ENCODE data around the gene DLGAP1.

The DLGAP1 gene

DNA sequence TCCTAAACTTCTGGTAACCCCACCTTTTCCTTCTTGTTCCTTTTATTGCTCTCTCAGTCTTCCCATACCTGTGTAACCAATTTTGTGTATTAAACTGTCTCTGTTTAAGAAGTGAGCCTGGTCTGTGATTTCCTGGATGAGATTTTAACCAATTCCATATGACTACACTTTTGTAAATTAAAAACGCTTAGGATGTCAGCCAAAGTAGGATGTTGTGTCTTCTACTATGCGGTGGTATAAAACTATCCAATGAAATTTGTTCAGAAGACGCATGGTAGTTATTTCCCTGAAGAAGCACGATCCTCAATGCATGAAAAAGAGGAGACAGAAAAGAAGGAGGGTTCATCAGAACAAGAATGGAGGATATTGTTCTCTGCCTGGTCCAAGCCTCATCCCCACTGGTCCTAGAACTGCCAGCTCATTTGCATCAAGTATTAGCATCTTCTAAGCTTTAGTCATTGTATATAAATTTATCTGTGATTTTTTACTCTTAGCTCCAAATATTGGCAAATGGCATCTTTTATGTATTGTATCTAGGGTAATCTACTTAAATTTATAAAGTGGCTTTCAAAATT is 877.7 kb downstream of the DLGAP1 start:
- DNase-seq, result no peak

DNA sequence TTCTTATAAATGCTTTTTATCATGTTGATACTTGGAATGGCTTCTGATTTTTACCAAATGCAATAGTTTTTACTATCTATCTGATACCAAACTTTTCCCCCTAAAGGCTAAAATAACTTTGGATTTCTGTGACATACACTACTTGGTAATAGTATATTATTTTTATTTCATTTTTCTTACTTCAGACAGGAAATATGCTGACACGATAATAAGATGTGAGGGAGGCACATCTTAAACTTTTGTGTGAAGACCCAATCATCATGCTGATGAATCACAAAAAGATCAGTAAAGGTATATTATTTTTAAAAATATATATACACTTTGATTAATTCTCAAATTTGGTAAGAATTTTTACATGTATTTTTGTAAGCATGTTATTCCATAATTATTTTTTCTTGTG is 882.3 kb downstream of the DLGAP1 start:
- no peak for DNase-seq

DNA sequence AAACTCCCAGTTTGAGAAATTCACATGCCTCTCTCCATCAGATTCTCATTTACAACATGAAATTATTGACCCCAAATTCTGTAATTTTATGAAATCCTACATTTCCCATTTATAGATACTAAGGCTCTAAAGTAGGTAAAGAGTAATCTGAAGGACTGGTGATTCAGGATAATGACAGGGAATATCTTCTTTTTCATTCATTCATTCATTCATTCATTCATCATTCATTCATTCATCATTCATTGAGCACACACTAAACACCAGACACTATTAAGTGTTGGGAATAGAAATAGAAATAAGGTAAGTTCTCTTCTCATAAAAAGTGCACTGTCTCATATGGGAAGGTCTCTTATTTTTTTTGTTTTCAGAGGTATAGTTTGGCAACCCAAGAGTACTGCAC is 888.3 kb downstream of the DLGAP1 start:
- no peak for DNase-seq

DNA sequence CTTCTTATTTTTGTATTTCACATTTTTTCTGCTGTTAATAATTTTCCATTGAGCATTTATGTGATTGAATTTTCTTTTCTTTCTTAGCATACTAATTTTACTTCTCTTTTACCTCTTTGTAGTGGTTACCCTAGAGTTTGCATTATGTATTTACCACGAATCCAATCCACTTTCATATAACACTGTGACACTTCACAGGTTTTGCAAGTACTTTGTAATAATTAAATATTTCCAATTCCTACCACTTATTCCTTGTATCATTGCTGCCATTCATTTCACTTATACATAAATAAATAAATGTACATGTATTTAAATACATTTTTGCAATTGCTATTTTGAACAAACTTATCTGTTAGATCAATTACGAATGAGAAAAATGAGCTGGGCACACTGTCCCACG is 894.4 kb downstream of the DLGAP1 start:
- DNase-seq, result no peak

DNA sequence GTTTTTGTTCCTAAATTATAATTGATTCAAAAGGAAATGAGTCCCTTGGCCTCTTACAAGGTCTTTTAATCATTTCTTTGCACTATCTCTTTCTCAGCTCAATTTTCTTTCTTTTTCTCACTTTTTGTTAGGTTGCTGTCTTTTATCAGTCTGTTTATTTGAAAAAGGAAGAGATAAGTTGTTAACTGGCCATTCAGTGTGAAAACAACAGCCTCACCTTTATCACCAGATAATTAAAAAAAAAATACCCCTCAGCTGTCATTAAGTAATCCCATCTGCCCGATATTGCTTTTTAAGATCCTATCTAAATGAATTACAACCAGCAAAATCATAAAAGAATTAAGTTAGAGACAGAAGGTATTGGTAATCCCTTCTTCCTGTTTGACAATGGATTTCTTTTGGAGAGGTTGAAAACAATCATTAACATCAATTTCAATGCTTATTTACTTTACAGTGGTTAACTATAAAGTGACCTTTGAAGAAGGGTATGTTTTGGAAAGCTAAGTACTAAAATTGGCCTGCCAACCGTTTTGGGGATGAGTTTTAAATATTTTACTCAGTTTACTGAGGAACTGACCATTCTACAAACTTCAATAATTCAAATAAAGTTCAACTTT is 900.2 kb downstream of the DLGAP1 start:
- DNase-seq, result no peak

DNA sequence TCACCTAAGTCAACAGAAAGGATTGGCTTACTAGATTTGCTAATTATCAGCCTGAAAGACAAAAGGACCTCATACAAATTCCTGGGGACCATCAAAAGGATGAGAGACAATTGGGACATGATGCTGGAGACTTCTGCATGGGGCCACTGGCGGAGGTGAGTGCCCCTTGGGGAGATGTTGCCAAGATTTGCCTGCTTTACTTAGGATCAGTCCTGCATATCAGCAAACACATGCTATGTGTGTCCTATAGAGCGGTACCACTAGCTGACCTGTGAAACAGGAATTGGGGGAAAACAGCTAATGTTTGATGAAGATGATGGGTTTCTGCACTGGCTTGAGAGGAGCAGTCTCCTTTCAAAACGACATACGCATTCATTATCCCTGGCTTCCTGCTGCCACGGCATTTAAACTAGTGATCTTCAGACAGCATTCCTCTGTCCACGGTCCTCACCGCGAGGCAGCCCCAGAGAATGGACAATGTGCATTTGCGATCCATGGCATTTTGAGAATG is 901.0 kb downstream of the DLGAP1 start:
- peak; percentile 38 for DNase-seq

DNA sequence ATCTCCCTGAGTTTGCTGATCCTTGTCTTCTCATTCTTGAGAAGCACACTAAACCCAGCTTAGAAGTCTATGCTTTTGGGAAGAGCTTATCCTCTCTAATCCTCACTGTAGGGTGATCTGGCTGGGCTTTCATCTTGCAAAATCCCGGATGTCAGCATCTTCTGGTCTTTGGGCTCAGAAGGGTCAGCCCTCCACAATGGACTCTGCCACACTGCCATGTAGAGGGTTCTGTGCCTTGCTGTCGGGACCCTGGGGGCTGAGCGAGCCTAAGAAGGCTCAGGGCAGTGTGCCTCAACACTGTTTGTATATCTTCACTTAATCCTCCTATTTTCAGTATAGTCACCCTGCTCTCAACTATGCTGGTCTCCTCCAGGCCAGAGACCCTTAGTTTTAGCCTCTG is 902.8 kb downstream of the DLGAP1 start:
- DNase-seq, result no peak

DNA sequence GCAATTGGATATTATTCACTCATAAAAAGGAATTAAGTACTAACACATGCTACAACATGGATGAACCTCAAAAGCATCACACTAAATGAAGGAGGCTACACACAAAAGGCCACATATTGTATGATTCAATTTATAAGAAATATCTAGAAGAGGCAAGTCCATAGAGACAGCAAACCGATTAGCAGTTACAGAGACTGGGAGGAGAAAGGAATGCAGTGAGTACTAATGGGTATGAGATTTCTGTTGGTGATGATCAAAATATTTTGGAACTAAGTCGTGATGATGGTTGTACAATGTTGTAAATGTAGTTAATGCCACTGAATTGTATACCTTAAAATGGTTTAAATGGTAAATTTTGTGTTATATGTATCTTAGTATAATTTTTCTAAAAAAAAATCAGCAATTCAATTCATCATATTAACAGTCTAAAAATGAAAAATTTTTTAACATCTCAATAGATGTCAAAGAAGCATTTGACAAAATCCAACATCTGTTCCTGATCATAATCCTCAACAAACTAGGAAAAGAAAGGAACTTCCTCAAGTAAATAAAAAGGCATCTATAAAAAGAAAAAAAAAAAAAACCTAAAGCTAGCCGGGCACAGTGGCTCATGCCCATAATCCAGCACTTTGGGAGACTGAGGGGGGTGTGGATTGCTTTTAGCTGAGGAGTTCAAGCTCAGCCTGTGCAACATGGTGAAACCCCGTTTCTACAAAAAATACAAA is 907.1 kb downstream of the DLGAP1 start:
- peak; percentile 24 for DNase-seq

DNA sequence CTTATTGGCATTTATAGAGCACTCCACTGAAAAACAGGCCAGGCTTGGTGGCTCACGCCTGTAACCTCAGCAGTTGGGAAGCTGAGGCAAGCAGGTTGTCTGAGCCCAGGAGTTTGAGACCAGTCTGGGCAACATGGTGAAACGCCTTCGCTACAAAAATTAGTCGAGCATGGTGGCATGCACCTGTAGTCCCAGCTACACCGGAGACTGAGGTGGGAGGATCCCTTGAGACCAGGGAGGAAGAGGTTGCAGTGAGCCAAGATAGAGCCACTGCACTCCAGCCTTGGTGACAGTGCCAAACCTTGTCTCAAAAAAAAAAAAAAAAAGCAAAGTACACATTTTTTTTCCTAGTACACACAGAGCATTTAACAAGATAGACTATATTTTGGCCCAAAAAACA is 909.0 kb downstream of the DLGAP1 start:
- no peak for DNase-seq

DNA sequence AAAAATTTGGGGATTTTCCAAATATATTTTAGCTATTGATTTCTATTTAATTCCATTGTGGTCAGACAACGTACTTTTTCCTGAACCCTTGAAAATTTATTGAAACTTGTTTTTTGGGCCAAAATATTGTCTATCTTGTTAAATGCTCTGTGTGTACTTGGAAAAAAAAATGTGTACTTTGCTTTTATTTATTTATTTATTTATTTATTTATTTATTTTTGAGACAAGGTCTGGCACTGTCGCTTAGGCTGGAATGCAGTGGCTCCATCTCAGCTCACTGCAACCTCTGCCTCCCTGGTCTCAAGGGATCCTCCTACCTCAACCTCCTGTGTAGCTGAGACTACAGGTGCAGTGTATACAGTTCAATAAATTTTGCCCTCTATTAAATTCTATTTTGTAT is 910.6 kb downstream of the DLGAP1 start:
- DNase-seq, result no peak

DNA sequence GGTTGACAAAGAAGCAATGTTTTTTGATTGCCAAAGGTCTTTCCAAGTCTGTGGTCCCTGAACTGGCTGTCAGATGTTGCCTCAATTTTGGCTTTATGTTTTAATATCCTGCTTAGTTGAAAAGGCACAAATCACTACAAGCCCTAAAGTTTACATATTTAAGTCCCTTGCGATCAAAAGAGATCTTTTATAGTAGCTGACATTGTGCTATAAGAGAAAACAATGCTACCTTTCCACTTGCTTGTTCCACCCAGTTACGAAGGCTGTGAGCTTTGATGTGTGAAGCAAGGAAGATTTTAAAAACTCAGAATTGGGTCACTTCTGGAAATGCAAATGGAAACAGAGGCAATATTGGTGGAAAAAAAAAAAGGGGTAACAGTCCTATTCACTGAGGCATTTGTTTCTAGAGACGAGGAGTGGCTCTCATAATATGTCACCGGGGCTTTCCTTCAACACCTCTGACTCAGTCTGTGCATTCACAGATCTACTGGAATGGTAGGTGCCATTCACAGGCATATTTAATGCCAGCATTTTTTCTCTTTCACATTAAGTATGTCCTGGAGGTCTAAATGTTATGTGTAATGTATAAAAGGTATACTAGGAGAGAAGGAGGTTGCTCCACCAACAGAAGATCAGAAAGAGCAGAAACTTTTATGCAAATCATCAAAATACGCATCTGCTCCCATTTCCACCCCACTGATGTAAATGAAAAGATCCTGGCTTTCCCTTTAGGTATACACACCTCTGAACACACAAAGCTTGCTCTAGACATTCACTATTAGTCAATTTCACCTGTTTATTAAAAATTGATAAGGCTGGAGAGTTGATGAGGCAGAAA is 913.3 kb downstream of the DLGAP1 start:
- no peak for DNase-seq

DNA sequence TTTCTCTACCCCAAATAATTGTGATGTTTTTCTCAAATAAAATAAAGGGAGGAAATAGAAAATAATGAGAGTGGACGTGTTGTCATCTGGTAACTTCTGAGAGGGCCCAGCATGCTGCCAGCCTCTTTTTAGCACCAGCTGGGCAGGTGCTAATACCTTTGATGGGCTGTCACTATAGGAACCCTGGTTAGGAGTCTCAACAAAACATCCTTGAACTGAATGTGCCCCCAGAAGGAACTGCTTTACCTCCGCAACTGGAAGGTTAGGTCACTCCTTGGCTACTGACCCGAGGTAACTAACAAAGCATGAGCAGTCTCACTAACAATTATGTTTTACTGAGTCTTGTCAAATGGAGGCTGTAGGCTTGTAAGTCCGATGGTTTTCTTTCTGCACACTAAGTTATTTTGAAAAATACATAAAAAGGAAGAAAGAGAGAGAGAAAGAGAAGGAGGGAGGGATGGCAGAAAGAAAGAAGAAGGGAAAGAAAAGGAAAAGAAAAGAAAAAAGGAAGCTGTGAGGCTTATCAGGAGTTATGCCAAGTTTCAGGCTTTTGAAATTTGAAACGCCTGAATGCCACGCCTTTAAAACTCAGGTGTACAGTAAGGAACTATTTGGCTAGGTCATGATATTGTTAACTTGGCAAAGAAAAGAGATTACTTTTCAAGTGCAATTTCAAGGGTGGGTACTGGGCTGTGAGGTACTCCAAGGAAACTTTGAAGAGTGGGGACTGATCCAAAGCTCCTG is 914.1 kb downstream of the DLGAP1 start:
- no peak for DNase-seq

DNA sequence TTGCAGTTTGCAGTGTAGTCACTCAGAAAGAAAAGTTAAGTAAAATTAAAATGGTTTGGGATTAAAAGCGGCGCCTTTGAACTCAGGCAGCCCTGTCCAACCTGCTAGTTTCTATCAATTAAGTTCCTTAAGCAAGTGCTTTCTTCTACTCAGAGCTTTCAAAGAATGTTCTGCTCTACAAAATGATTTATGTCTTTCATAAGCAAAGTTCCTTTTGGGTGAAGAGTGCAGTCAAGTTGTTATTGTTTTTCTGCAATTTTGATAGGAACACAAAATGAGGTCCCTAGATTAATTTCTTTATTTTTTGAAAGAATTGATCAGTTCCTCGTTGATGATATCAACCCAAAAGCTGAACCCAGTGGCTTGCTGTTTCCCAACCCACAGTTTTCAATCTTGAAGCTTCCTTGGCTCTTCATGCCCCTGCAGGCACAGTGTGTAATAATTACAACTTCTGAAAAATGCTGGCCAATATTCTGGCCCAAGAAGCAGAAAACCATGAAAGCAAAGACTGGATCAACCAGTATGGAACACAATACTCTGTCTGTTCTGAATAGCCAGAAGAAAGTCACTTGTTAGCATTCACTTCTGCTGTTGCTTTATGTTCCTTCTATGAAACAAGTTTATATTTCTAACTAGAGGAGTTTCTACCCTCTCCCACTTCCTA is 916.0 kb downstream of the DLGAP1 start:
- DNase-seq, result no peak

DNA sequence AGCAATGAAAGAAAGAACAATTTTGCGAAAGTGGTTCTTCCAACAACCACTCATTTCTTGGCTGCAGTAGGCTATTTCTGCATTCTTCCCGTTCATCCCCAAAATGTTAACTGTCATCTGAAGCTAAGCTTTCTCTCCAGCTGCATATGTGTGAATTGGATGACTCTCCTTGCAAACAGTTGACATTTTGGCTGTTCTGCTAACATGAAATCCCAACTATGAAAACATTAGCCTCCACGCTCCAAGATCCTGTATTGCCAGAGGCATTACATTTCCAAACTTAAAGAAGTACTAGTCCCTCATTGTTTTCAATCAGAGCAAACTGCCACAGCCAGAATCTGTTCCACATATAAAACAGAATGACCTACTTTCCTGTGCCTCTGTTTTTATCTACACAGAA is 916.7 kb downstream of the DLGAP1 start:
- no peak for DNase-seq

DNA sequence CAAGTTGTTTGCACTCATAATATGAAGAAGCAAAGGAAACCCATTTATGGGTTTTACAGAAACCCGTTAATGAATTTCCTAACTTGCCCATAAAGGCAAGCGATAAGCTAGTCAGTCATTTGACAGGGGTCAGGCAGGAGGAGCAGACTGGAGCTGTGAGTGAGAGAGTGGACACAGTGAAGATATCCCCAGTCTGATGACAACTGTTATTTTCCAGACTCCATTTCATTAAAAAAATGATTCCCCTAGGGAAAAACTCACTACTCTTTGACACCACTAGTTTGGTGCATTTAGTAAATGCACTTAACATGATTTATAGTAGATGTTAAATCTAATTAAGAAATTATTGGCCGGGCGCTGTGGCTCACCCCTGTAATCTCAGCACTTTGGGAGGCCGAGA is 924.3 kb downstream of the DLGAP1 start:
- no peak for DNase-seq

DNA sequence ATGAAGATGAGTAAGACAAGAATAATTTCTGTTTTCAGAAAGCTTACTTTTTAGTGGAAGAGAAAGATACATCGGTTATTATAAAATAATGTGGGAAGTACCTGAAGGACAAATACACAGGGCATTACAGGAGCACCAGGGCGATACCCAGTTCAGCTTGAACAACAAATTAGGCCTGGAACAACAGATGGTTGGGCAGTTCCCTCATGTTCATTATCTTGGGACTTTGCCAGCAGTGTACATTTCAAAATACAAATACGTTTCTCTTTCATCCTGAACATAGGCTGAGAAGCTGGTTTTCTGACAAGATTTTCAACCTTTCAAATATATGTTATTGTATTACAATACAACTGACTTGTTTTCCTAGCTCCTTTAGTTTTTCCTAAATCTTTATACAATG is 925.5 kb downstream of the DLGAP1 start:
- DNase-seq, result no peak

DNA sequence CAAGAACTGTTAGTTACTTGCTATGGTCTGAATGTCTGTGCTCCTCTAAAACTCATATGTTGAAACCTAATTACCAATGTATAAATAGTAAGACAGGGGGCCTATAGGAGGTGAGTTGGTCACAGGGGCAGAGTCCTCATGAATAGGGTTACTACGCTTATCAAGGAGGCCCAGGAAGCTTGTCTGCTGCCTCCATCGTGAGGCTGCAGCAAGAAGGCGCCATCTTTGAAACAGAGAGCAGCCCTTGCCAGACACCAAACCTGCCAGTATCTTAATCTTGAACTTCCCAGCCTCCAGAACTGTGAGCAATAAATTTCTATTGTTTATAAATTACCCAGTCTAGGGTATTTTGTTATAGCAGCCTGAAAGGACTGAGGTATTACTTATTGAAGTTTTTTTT is 926.0 kb downstream of the DLGAP1 start:
- no peak for DNase-seq

DNA sequence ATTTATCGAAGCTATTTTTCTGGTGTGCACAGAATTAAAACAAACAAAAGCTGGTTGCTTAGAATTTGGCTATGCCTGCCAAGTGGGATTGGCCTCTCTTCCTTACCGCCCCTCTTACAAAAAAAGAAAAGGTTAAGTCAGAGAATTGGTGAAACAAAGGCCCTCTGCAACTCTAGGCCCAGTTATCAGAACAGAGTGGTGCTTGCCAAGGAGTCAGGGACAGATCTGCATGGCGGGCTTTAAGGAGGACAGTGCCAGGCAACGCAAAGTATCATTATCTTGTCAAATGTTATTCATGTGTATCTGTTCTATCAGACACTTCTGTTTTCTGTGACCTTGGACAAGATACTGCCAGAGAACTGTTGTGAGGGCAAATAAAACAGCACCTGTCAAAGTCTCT is 926.9 kb downstream of the DLGAP1 start:
- DNase-seq, result no peak

DNA sequence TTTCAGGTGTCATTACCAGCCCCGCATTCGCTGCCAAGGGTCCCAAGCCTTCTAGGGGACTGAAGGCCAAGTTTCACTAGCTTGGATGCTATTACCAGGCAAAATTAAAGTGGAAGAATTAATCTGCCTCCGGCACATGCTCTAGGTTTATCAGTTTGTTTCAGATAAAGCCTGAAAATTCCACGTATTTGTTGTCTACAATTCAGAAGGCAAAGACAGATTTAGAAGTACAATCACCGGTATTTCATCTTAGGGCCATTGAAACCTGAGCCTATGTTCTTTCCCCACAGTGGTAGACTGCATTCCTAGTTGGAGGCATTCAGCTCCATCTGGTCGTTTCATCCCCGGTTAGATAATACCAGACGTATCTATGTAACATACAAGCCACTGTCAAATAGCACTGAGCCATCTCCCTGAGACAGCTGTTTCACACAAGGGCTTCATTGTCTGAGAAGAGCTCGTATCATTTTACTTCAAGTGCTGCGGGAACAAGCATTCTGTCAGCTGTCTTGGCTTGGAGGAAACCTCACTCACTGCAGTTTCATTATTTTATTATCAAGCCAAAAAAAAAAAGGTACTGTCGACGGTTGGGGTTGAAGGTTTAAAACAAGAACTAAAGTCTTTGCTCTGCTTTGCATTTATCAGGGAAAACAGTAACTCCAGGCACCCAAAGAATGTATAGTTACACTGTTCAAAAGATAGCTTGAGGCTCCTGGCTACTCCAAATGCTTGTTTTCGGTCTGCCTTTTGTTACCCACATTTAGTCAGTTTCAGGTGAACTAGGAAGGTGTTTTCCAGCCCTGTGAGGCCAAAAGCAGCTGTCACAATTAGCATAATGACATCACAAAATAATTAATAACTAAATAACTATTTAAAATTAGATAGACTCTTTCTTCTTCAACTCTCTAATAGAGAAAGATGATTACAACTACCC is 928.4 kb downstream of the DLGAP1 start:
- DNase-seq, result peak; percentile 26

DNA sequence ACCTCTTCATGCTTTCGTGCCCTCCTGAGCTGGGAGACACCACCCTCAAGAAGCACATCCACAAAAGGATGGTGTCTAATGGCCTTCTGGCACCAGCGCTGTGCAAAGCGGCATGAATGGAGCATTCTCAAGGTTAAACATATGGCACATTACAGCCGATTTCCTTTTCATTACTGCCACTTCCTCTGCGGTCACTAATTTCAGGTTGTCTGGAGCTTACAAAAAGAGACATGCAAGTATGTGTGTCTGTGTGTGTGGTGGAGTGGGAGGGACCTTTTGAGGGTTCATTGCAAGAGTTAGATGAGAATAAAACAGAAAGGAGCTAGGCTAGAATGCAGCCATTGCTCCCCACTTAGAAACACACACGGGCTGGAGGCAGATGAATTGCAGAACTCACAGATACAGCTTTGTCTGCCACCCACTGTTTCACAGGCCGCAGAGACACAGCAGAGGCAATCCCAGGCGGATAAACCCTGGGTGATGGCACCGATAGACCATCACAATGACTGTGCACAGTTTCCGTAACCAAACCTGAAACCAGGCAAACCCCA is 929.2 kb downstream of the DLGAP1 start:
- no peak for DNase-seq
